AG10803 (cell line): ENCODE measurements around the gene A1CF.
A peak's percentile ranks its signal among the peaks of the same experiment; 100 is the strongest.
"Not testable (repeated sequence)": the region's sequence is repeated elsewhere in the genome, so short reads cannot be mapped to it uniquely, and the experiment has no call there.

Experiments used
- DNase-seq: peaks from one replicate; pipeline ENCODE4 v3.0.0; 2010; ENCODE audit warnings: low read depth
- H3K4me3 ChIP-seq: 2 replicates; pipeline ENCODE4 v1.5.1; 2011; ENCODE audit warnings: mild to moderate bottlenecking, low read length, control low read depth
- TF ChIP-seq, protein P1 (sequence below): conservative IDR thresholded peaks from 2 replicates; pipeline ENCODE4 v1.5.1; 2011; ENCODE audit warnings: mild to moderate bottlenecking, low read length, control low read depth, inconsistent platforms

A1CF gene

GRCh38 chr10:50918529-50918928 is 33.1 kb upstream of the A1CF start:
- no peak for DNase-seq
- H3K4me3 ChIP-seq = no peak overlapping the region
- TF ChIP-seq, protein P1, sequence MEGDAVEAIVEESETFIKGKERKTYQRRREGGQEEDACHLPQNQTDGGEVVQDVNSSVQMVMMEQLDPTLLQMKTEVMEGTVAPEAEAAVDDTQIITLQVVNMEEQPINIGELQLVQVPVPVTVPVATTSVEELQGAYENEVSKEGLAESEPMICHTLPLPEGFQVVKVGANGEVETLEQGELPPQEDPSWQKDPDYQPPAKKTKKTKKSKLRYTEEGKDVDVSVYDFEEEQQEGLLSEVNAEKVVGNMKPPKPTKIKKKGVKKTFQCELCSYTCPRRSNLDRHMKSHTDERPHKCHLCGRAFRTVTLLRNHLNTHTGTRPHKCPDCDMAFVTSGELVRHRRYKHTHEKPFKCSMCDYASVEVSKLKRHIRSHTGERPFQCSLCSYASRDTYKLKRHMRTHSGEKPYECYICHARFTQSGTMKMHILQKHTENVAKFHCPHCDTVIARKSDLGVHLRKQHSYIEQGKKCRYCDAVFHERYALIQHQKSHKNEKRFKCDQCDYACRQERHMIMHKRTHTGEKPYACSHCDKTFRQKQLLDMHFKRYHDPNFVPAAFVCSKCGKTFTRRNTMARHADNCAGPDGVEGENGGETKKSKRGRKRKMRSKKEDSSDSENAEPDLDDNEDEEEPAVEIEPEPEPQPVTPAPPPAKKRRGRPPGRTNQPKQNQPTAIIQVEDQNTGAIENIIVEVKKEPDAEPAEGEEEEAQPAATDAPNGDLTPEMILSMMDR = no peak

GRCh38 chr10:50917486-50917885 is 32.1 kb upstream of the A1CF start:
- TF ChIP-seq, protein P1 = no peak
- DNase-seq = peak; percentile 75
- H3K4me3 ChIP-seq = no peak overlapping the region

DNA sequence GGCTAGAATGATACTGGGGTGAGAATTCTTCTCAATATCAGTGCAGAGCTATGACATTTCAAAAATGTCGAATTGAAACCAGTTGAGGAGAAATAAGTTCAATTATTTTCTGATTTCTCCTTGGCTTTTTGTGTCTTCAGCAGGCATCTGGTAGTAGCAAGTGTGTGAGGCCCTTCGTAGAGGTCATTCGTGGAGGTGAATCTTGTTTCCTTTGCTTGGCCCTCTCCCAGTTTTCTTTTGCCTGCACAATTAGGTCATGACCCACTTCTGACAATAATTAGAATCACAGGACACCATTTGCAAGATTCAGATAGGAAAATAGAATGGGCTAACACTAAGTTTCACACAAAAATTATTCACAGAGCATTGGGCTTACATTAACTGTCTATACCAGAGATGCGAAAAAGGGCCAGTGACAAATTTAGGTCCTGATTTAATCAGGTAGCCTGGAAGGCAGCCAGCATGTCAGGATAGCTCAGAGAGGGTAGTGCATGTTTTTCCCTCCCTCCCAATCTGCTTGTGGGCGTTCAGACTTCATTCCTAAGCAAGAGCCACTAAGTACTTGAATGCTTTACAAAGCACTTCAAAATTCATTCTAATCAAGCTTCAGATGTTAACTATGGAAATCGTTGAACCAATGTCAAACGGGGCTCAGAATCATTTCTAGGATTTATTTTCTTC is 24.0 kb upstream of the A1CF start:
- TF ChIP-seq, protein P1 = no peak
- no peak for DNase-seq
- no peak overlapping the region for H3K4me3 ChIP-seq

DNA sequence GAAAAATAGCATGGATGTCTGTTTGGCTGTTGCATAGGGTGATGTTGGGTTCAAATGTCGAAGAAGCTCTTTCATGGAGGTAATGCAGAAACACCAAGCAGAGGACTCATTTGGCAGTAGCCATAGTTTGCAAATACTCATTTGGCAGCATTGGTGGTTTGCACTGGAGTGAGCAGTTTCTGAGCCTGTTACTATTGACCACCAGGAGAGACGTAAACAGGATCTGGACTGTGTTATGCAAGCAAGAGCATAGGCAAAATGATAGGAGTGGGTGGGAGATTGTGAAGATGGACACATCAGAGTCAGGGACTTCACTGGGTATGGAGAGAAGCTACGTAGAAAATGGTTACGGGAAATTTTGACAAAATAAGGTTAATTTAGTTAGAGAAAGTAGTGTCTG is 22.9 kb upstream of the A1CF start:
- DNase-seq = no peak
- TF ChIP-seq, protein P1 = no peak
- H3K4me3 ChIP-seq = no peak overlapping the region

- DNase-seq, H3K4me3 ChIP-seq: not testable (repeated sequence)
Measured at GRCh38 chr10:50905797-50906196, 20.4 kb upstream of the A1CF start.

GRCh38 chr10:50896721-50897120 is 11.3 kb upstream of the A1CF start:
- TF ChIP-seq, protein P1 = no peak
- no peak overlapping the region for H3K4me3 ChIP-seq
- no peak for DNase-seq

- DNase-seq = no peak
- TF ChIP-seq, protein P1 = no peak
- H3K4me3 ChIP-seq = no peak overlapping the region
Measured at GRCh38 chr10:50894312-50894711, 8.9 kb upstream of the A1CF start.
